Peyer's patch (tissue), 4 donors: ENCODE data around the gene PNKP. TPM values are rescaled to one million over a fixed set of nuclear protein-coding genes. Genes with fewer than 3 reads are reported as not detected.

ENCODE experiments used
- DNase-seq, 3 donors: peaks; one replicate each; pipeline ENCODE4 v3.0.0-alpha.2; 2017 to 2019
- H3K27ac ChIP-seq, 4 donors: fragments of 200-600 bp; sonication (generic); one replicate each; pipeline ENCODE4 v1.5.1; 2016 to 2019
- H3K27me3 ChIP-seq, 2 donors: fragments of 200-600 bp; sonication (generic); one replicate each; pipeline ENCODE4 v1.5.1; 2019
- H3K36me3 ChIP-seq, 3 donors: fragments of 200-600 bp; sonication (generic); one replicate each; pipeline ENCODE4 v1.5.1; 2016 to 2019
- H3K4me1 ChIP-seq, 4 donors: fragments of 200-600 bp; sonication (generic); one replicate each; pipeline ENCODE4 v1.5.1; 2016 to 2019
- H3K4me3 ChIP-seq, 4 donors: fragments of 200-600 bp; sonication (generic); 1 replicate in 3 of 4; 2 replicates in 1 of 4; pipeline ENCODE4 v1.5.1; 2016 to 2019; ENCODE audit warnings: mild to moderate bottlenecking in 1 of 4
- H3K9me3 ChIP-seq, 4 donors: fragments of 200-600 bp; sonication (generic); one replicate each; pipeline ENCODE4 v1.5.1; 2016 to 2019; ENCODE audit warnings: mild to moderate bottlenecking in 1 of 4
- CTCF ChIP-seq, 6 experiments: fragments of 450-650 bp in 4 of 6; fragments of 200-600 bp in 2 of 6; sonication (generic) in 1 of 6; IDR thresholded peaks; one replicate each; pipeline ENCODE4 v1.5.1; 2017 to 2019; ENCODE audit warnings: antibody characterized with exemption in 6 of 6, mild to moderate bottlenecking in 3 of 6, moderate library complexity in 1 of 6
- POLR2A ChIP-seq, 2 donors: fragments of 450-650 bp; IDR thresholded peaks; one replicate each; pipeline ENCODE4 v1.5.1; 2017; ENCODE audit warnings: antibody characterized with exemption in 2 of 2, mild to moderate bottlenecking in 2 of 2, moderate library complexity in 2 of 2
- total RNA-seq, 4 donors: library from RNA; depleted of rRNA; stranded (reverse); fragments of >200 nt; gene quantifications; one replicate each; pipeline ENCODE4 v1.1.0, GENCODE V29; 2016

The PNKP gene
- total RNA-seq, 4 donors from 2014 or later: 58.7 to 235 (median 118) TPM

- no peak for DNase-seq
- no peaks in the 10 kb centered on the region for H3K9me3 ChIP-seq
- no peaks in the 10 kb centered on the region for H3K36me3 ChIP-seq
- H3K4me3 ChIP-seq: no peak overlapping the region
- H3K4me1 ChIP-seq: peaks cover 0 to 5% (median 0%) of the 10 kb centered on the region in 4 donors
- no peak overlapping the region for H3K27ac ChIP-seq
- H3K27me3 ChIP-seq: no peaks in the 10 kb centered on the region
- TF ChIP-seq POLR2A (IDR thresholded peaks at IDR 0.05): no peak
- no peak for TF ChIP-seq CTCF (IDR thresholded peaks at IDR 0.05)
These were observed 21.0 kb downstream of the PNKP start for GRCh38 chr19:49846408-49846807.

- no peak for DNase-seq
- TF ChIP-seq POLR2A (IDR thresholded peaks at IDR 0.05) (no peak), CTCF (IDR thresholded peaks at IDR 0.05) (no peak)
- H3K4me3 ChIP-seq: no peak overlapping the region
- no peaks in the 10 kb centered on the region for H3K27me3 ChIP-seq
- peaks cover 0 to 5% (median 0%) of the 10 kb centered on the region in 4 donors for H3K4me1 ChIP-seq
- H3K27ac ChIP-seq: no peak overlapping the region
- no peaks in the 10 kb centered on the region for H3K36me3 ChIP-seq
- H3K9me3 ChIP-seq: no peaks in the 10 kb centered on the region
These were observed 22.0 kb downstream of the PNKP start for GRCh38 chr19:49845414-49845813.

DNA sequence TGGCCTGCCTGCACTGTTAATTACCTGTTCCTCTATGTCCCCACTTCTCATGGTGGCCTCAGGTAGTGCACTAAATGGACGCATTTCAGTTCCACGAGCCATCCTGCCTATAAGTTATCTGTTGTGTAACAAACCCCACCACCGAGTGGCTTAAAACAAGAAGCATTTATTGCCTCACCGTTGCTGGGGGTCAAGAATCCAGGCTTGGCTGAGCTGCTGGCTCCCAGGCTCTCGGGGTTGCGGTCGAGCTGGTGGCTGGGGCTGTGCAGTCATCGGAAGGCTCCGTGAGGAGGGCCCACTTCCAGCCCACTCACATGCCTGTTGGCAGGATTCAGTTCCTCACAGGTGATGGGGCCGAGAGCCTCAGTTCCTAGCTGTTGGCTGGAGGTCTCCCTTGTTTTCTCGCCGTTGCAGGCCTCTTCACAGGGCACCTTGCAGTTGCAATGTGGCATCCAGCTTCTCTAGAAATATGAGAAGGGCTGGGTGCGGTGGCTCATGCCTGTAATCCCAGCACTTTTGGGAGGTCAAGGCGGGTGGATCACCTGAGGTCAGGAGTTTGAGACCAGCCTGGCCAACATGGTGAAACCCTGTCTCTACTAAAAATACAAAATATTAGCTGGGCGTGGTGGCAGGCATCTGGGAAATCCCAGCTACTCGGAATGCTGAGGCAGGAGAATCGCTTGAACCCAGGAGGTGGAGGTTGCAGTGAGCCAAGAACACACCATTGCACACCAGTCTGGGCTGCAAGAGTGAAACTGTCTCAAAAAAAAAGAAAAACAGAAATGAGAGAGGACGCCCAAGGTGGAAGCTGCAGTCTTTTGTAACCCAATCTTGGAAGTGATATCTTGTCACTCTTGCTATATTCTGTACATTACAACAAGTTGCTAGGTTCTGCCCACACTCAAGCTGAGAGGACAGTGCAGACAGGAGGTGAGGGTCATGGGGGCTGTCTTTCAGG lies 23.0 kb downstream of the PNKP start:
- Histone ChIP-seq H3K27me3 (no peaks in the 10 kb centered on the region), H3K4me3 (no peak overlapping the region), H3K27ac (peak overlapping the region in 1 of 4 donors; percentile 58), H3K4me1 (peaks cover 0 to 5% (median 0%) of the 10 kb centered on the region in 4 donors), H3K9me3 (no peaks in the 10 kb centered on the region), H3K36me3 (no peaks in the 10 kb centered on the region)
- TF ChIP-seq CTCF (IDR thresholded peaks at IDR 0.05) (no peak), POLR2A (IDR thresholded peaks at IDR 0.05) (no peak)
- no peak for DNase-seq

DNA sequence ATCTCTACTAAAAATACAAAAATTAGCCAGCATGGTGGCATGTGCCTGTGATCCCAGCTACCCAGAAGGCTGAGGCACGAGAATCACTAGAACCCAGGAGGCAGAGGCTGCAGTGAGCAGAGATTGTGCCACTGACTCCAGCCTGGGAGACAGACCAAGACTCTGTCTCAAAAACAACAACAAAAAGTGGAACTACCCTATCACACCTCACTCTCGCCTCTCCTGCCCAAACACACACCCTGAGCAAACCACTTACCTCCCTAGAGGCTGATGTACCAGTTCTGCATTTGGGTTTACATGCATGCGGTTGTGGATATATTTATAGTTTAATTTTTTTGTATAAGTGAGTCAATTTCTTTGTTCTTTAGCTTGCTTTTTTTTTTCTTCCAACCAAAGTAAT lies 24.1 kb downstream of the PNKP start:
- Histone ChIP-seq H3K9me3 (no peaks in the 10 kb centered on the region), H3K36me3 (peaks cover 0 to 9% (median 0%) of the 10 kb centered on the region in 3 donors), H3K27me3 (no peaks in the 10 kb centered on the region), H3K27ac (peak overlapping the region in 1 of 4 donors; percentile 66), H3K4me3 (no peak overlapping the region), H3K4me1 (peaks cover 0 to under 1% (median 0%) of the 10 kb centered on the region in 4 donors)
- DNase-seq: peak in 1 of 3 donors; percentile 47
- TF ChIP-seq POLR2A (IDR thresholded peaks at IDR 0.05) (no peak), CTCF (IDR thresholded peaks at IDR 0.05) (no peak)

DNA sequence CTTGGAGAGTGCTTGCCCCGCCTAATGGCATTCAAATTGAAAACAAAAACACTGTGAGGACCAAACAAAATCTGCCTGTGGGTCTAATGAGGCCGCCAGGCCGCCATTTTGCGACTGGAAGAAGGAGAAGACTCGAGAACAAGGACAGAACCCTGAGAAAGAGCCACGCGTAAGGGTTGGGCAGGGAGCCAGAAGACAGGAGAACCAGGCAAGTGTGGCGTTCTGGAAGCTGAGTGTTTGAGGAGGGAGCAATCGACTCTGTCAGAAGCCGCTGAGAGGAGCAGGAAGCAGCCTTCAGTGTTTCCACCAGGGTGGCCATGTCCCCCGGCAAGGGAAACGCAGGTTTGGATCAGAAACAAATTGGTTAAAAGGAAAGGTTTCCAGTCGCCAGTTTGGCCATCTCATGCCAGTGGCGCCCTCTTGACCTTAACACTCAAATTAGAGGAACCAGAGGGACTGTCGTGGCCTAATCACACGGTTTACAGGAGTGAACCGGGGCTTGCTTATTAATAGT lies 26.6 kb downstream of the PNKP start:
- TF ChIP-seq CTCF (IDR thresholded peaks at IDR 0.05): no peak
- Histone ChIP-seq H3K36me3 (peaks cover 0 to 34% (median 0%) of the 10 kb centered on the region in 3 donors), H3K4me1 (no peaks in the 10 kb centered on the region), H3K9me3 (no peaks in the 10 kb centered on the region), H3K4me3 (no peak overlapping the region), H3K27ac (no peak overlapping the region), H3K27me3 (no peaks in the 10 kb centered on the region)
- no peak for DNase-seq
